Superior temporal gyrus (tissue), 1 donor: ENCODE results near the gene ABCB8.
A peak's percentile ranks its signal among the peaks of the same experiment; 100 is the strongest.

ENCODE experiments used
- DNase-seq: peaks from one replicate; pipeline ENCODE4 v3.0.0-alpha.2; 2016; ENCODE audit errors: extremely low spot score

ABCB8 gene

GRCh38 chr7:151085691-151086620, 57.7 kb downstream of the ABCB8 start, which contains the start of gene AGAP3:
Gene AGAP3 (plus strand): TSS chr7:151086475. CDS start chr7:151086742, 267 bp downstream.
- peak; percentile 77 for DNase-seq

GRCh38 chr7:151086802-151087244, 58.6 kb downstream of the ABCB8 start:
- DNase-seq: no peak

- peak; percentile 65 for DNase-seq
Measured at GRCh38 chr7:151087245-151088018, 59.2 kb downstream of the ABCB8 start.

- DNase-seq: no peak
Measured at GRCh38 chr7:151088019-151088855, 60.0 kb downstream of the ABCB8 start.

GRCh38 chr7:151088856-151089699, 60.8 kb downstream of the ABCB8 start:
- no peak for DNase-seq

GRCh38 chr7:151089893-151090730, 61.9 kb downstream of the ABCB8 start:
- DNase-seq: no peak

- DNase-seq: no peak
Measured at GRCh38 chr7:151091003-151091402, 62.8 kb downstream of the ABCB8 start.

- DNase-seq: no peak
Measured at GRCh38 chr7:151091431-151091830, 63.2 kb downstream of the ABCB8 start.

GRCh38 chr7:151091988-151092387, 63.7 kb downstream of the ABCB8 start:
- no peak for DNase-seq

GRCh38 chr7:151093748-151094147, 65.5 kb downstream of the ABCB8 start:
- no peak for DNase-seq

GRCh38 chr7:151094675-151095074, 66.4 kb downstream of the ABCB8 start:
- DNase-seq: no peak

- DNase-seq: peak; percentile 46
Measured at GRCh38 chr7:151095123-151095797, 67.0 kb downstream of the ABCB8 start.

GRCh38 chr7:151095828-151096475, 67.7 kb downstream of the ABCB8 start:
- peak; percentile 20 for DNase-seq
